CD4-positive, alpha-beta T cell (primary cell): ENCODE measurements around the gene DNAJB13. TPM values are rescaled to one million over a fixed set of nuclear protein-coding genes. Genes with fewer than 3 reads are reported as not detected.
A peak's percentile ranks its signal among the peaks of the same experiment; 100 is the strongest.

Experiments used
- ATAC-seq: fragments of 200-7000 bp; cut with Tn5 transposase; one replicate; pipeline ENCODE4 v1.10.0; 2022; ENCODE audit warnings: mild to moderate bottlenecking; ENCODE audit not compliant: poor library complexity
- CTCF ChIA-PET: fragments of 350-600 bp; sonication (Branson Sonifier 250); formaldehyde crosslinking; loops from one replicate; lab custom pipeline; 2021; ENCODE audit warnings: antibody characterized with exemption, inconsistent platforms; lab: Charles Lee
- POLR2A ChIA-PET: fragments of 350-600 bp; sonication (Branson Sonifier 250); formaldehyde crosslinking; loops from one replicate; lab custom pipeline; 2021; ENCODE audit warnings: antibody characterized with exemption, inconsistent platforms; lab: Charles Lee
- DNase-seq, 14 experiments: peaks; one replicate each; pipeline ENCODE4 v3.0.0-alpha.2; 2013 to 2020; ENCODE audit warnings: mixed read lengths in 2 of 14
- H3K27ac ChIP-seq, 2 donors: one replicate each; pipeline versions ENCODE4 v1.5.1 to v1.7.0; 2013; ENCODE audit warnings: low read length in 2 of 2, low read depth in 1 of 2, mild to moderate bottlenecking in 1 of 2
- H3K27me3 ChIP-seq, 2 experiments: 1 replicate in 1 of 2; 2 replicates in 1 of 2; pipeline versions ENCODE4 v1.6.1 to v1.7.0; 2013; ENCODE audit warnings: low read length in 2 of 2, control low read depth in 1 of 2, mild to moderate bottlenecking in 1 of 2, moderate library complexity in 1 of 2; ENCODE audit not compliant: insufficient read depth in 2 of 2, control insufficient read depth in 1 of 2
- H3K36me3 ChIP-seq: one replicate; pipeline ENCODE4 v1.6.1; 2013; ENCODE audit warnings: low read length, control low read depth; ENCODE audit not compliant: insufficient read depth
- H3K4me1 ChIP-seq: one replicate; pipeline ENCODE4 v1.6.1; 2013; ENCODE audit warnings: low read length, control low read depth; ENCODE audit not compliant: insufficient read depth
- H3K4me3 ChIP-seq: one replicate; pipeline ENCODE4 v1.5.1; 2013; ENCODE audit warnings: mild to moderate bottlenecking, low read length, moderate library complexity
- H3K9me3 ChIP-seq, 2 experiments: 1 replicate in 1 of 2; 2 replicates in 1 of 2; pipeline versions ENCODE4 v1.6.1 to v1.7.0; 2013; ENCODE audit warnings: low read length in 2 of 2, mild to moderate bottlenecking in 2 of 2, control low read depth in 1 of 2, moderate library complexity in 1 of 2; ENCODE audit not compliant: control insufficient read depth in 1 of 2, insufficient read depth in 1 of 2
- H3K27ac Mint-ChIP-seq: one replicate; pipeline ENCODE4 v1.8.0; 2020; ENCODE audit warnings: mixed read lengths
- H3K27me3 Mint-ChIP-seq: one replicate; pipeline ENCODE4 v1.8.0; 2021; ENCODE audit warnings: mixed read lengths
- H3K36me3 Mint-ChIP-seq: one replicate; pipeline ENCODE4 v1.8.0; 2021; ENCODE audit warnings: low read depth, mixed read lengths
- H3K4me1 Mint-ChIP-seq: one replicate; pipeline ENCODE4 v1.8.0; 2021; ENCODE audit warnings: low read depth, mixed read lengths
- H3K4me3 Mint-ChIP-seq: one replicate; pipeline ENCODE4 v1.8.0; 2020; ENCODE audit warnings: mild to moderate bottlenecking, mixed read lengths
- H3K9me3 Mint-ChIP-seq: one replicate; pipeline ENCODE4 v1.8.0; 2020; ENCODE audit warnings: mixed read lengths
- intact Hi-C, 2 experiments: fragments of 100-400 bp; cut with DNase I in 1 of 2; cut with micrococcal nuclease in 1 of 2; formaldehyde crosslinking; loops; one replicate each; pipeline versions ENCODE4 v1.15.1 to v1.9.0; 2023 to 2025; cut with DNase I, micrococcal nuclease
- total RNA-seq, 174 experiments: library from RNA in 2 of 174; stranded (reverse) in 2 of 174; gene quantifications; one replicate each; pipeline ENCODE4 v1.2.3 and lab custom pipeline; 2021 to 2026
- TF ChIP-seq, protein P1 (sequence below): fragments of 200-600 bp; IDR thresholded peaks from one replicate; pipeline ENCODE4 v1.8.0; 2022; ENCODE audit warnings: antibody characterized with exemption, mild to moderate bottlenecking

DNAJB13 gene
- total RNA-seq, 2 experiments from 2014 or later: not detected

GRCh38 chr11:73912026-73912425 is 38.8 kb upstream of the DNAJB13 start:
- H3K27ac ChIP-seq: no peak overlapping the region
- Mint-ChIP-seq H3K9me3 (no peaks in the 10 kb centered on the region), H3K27ac (peak overlapping the region; percentile 28), H3K4me3 (no peak overlapping the region), H3K27me3 (no peaks in the 10 kb centered on the region), H3K4me1 (no peaks in the 10 kb centered on the region), H3K36me3 (peaks cover 83% of the 10 kb centered on the region)
- TF ChIP-seq, protein P1, sequence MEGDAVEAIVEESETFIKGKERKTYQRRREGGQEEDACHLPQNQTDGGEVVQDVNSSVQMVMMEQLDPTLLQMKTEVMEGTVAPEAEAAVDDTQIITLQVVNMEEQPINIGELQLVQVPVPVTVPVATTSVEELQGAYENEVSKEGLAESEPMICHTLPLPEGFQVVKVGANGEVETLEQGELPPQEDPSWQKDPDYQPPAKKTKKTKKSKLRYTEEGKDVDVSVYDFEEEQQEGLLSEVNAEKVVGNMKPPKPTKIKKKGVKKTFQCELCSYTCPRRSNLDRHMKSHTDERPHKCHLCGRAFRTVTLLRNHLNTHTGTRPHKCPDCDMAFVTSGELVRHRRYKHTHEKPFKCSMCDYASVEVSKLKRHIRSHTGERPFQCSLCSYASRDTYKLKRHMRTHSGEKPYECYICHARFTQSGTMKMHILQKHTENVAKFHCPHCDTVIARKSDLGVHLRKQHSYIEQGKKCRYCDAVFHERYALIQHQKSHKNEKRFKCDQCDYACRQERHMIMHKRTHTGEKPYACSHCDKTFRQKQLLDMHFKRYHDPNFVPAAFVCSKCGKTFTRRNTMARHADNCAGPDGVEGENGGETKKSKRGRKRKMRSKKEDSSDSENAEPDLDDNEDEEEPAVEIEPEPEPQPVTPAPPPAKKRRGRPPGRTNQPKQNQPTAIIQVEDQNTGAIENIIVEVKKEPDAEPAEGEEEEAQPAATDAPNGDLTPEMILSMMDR: no peak
- POLR2A ChIA-PET: no interaction called here
- no peaks in the 10 kb centered on the region for H3K4me1 ChIP-seq
- H3K27me3 ChIP-seq: no peaks in the 10 kb centered on the region
- H3K4me3 ChIP-seq: no peak overlapping the region
- peaks cover 75% of the 10 kb centered on the region for H3K36me3 ChIP-seq
- CTCF ChIA-PET: no interaction called here
- DNase-seq: no peak
- intact Hi-C loops: loop anchor here in 1 of 2 experiments (10.0 kb wide), 1 partner anchor 217 kb away; no protein-coding TSS in a partner anchor
- no peaks in the 10 kb centered on the region for H3K9me3 ChIP-seq
- no peak for ATAC-seq

DNA sequence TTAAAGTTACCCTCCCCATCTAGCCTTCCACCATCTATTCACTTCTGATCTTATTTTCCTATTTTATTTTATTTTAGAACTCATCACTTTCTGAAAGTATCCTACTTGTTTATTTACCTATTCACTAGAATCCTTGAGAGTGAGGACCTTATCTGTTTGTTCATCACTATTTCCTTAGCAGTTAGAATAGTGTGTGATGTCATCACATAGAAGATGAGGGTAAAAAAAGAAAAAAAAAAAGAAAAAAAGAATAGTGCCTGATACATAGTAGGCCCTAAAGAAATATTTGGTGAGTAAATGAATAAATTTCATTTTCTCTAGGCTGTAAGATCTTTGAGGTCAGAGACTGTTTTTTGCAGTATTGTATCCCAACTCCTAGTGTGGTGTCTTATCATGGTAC is 37.4 kb upstream of the DNAJB13 start:
- Histone ChIP-seq H3K9me3 (no peaks in the 10 kb centered on the region), H3K27me3 (no peaks in the 10 kb centered on the region), H3K27ac (no peak overlapping the region), H3K4me3 (no peak overlapping the region), H3K4me1 (no peaks in the 10 kb centered on the region), H3K36me3 (peaks cover 76% of the 10 kb centered on the region)
- Mint-ChIP-seq H3K27me3 (no peaks in the 10 kb centered on the region), H3K27ac (no peak overlapping the region), H3K4me1 (no peaks in the 10 kb centered on the region), H3K36me3 (peaks cover 90% of the 10 kb centered on the region), H3K4me3 (no peak overlapping the region), H3K9me3 (no peaks in the 10 kb centered on the region)
- ChIA-PET POLR2A (no interaction called here), CTCF (no interaction called here)
- ATAC-seq (no peak), DNase-seq (no peak)
- intact Hi-C loops: loop anchor here in 1 of 2 experiments (10.0 kb wide), 1 partner anchor 219 kb away; no protein-coding TSS in a partner anchor
- TF ChIP-seq, protein P1: no peak

DNA sequence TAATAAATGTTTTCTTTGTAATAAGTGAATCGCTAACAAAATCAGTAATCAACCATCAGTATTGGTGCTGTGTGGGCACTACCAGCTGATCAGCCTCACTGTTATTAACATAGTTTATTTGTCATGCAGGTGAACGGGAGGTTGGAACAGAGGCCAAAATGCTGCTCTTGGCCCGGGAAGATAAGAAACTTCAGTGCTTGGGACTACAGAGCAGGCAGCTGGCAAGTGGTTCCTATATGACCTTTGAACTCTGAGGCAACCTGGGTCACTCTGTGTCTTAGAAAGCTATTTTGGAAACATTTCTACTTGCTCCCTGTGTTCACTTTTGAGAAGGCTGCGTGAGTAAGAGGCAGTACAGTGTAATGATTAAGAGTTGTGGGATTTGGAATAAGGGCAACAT is 36.5 kb upstream of the DNAJB13 start:
- no peak for DNase-seq
- intact Hi-C loops: loop anchor here in 1 of 2 experiments (10.0 kb wide), 1 partner anchor 219 kb away; no protein-coding TSS in a partner anchor
- H3K27ac ChIP-seq: no peak overlapping the region
- no peak overlapping the region for H3K4me3 ChIP-seq
- H3K4me3 Mint-ChIP-seq: no peak overlapping the region
- CTCF ChIA-PET: no interaction called here
- no peaks in the 10 kb centered on the region for H3K27me3 Mint-ChIP-seq
- ATAC-seq: no peak
- no peak overlapping the region for H3K27ac Mint-ChIP-seq
- H3K4me1 Mint-ChIP-seq: no peaks in the 10 kb centered on the region
- H3K27me3 ChIP-seq: no peaks in the 10 kb centered on the region
- peaks cover 94% of the 10 kb centered on the region for H3K36me3 Mint-ChIP-seq
- no peaks in the 10 kb centered on the region for H3K9me3 Mint-ChIP-seq
- H3K36me3 ChIP-seq: peaks cover 81% of the 10 kb centered on the region
- POLR2A ChIA-PET: no interaction called here
- TF ChIP-seq, protein P1: no peak
- H3K9me3 ChIP-seq: no peaks in the 10 kb centered on the region
- no peaks in the 10 kb centered on the region for H3K4me1 ChIP-seq
